Astrocyte (in vitro differentiated cells and primary cell): ENCODE results near the gene IL1RAP.

ENCODE experiments used
- EZH2 ChIP-seq: IDR thresholded peaks from 2 replicates; pipeline ENCODE4 v1.6.1; 2012; ENCODE audit warnings: mild to moderate bottlenecking, low read length, inconsistent platforms; ENCODE audit not compliant: insufficient read depth
- TF ChIP-seq, protein P1 (sequence below): IDR thresholded peaks from 2 replicates; pipeline ENCODE4 v1.5.1; 2011; ENCODE audit warnings: low read depth, mild to moderate bottlenecking, inconsistent platforms, low read length, moderate library complexity; ENCODE audit not compliant: insufficient read depth

GRCh38 chr3:190467922-190468321 lies 46.0 kb upstream of the IL1RAP start:
- TF ChIP-seq, protein P1, sequence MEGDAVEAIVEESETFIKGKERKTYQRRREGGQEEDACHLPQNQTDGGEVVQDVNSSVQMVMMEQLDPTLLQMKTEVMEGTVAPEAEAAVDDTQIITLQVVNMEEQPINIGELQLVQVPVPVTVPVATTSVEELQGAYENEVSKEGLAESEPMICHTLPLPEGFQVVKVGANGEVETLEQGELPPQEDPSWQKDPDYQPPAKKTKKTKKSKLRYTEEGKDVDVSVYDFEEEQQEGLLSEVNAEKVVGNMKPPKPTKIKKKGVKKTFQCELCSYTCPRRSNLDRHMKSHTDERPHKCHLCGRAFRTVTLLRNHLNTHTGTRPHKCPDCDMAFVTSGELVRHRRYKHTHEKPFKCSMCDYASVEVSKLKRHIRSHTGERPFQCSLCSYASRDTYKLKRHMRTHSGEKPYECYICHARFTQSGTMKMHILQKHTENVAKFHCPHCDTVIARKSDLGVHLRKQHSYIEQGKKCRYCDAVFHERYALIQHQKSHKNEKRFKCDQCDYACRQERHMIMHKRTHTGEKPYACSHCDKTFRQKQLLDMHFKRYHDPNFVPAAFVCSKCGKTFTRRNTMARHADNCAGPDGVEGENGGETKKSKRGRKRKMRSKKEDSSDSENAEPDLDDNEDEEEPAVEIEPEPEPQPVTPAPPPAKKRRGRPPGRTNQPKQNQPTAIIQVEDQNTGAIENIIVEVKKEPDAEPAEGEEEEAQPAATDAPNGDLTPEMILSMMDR: no peak
- no peak for TF ChIP-seq EZH2
